HG02938 (cell line): ENCODE measurements around the gene FBXL2.
"Not testable (repeated sequence)": the region's sequence is repeated elsewhere in the genome, so short reads cannot be mapped to it uniquely, and the experiment has no call there.

Experiments
- ATAC-seq: cut with Tn5 transposase; IDR thresholded peaks from one replicate; pipeline ENCODE4 v1.9.1; 2021; ENCODE audit warnings: mild to moderate bottlenecking, moderate library complexity; ENCODE audit not compliant: unreplicated experiment

Gene FBXL2

GRCh38 chr3:33426630-33427317 is 149.5 kb downstream of the FBXL2 start:
- ATAC-seq, result no peak

- no peak for ATAC-seq
Observed at GRCh38 chr3:33428734-33429133, 151.5 kb downstream of the FBXL2 start.

GRCh38 chr3:33429306-33429705 is 152.1 kb downstream of the FBXL2 start:
- ATAC-seq, result not testable (repeated sequence)

- no peak for ATAC-seq
Observed at GRCh38 chr3:33430061-33430460, 152.8 kb downstream of the FBXL2 start.

GRCh38 chr3:33430571-33430970 is 153.3 kb downstream of the FBXL2 start:
- ATAC-seq, result no peak

- no peak for ATAC-seq
Observed at GRCh38 chr3:33433843-33434242, 156.6 kb downstream of the FBXL2 start.
